A549 treated with Hydrocortisone at 1 μM for 4 hours (cell line): Measurements from ENCODE around the gene BARHL2. TPM values are rescaled to one million over a fixed set of nuclear protein-coding genes. Genes with fewer than 3 reads are reported as not detected.

Experiments used
- total RNA-seq: library from RNA; stranded (reverse); fragments of 200-300 nt; extraction: Qiagen RNA extraction; gene quantifications from 5 replicates; pipeline ENCODE4 v1.2.3, GENCODE V29; 2022

BARHL2 gene
- total RNA-seq: not detected in 5 replicates

GRCh38 chr1:90716552-90717355, at the start of gene BARHL2:
BARHL2 (minus strand) TSS chr1:90717302; CDS start chr1:90717195, 107 bp downstream.

